ELR (cell line): ENCODE results near the gene GPRC5A.

ENCODE experiments used
- DNase-seq: peaks from one replicate; pipeline ENCODE4 v3.0.0-alpha.2; 2015; ENCODE audit warnings: low read depth

The GPRC5A gene

GRCh38 chr12:12941450-12942350 is 50.3 kb downstream of the GPRC5A start:
- DNase-seq: no peak

- DNase-seq: no peak
Measured at GRCh38 chr12:12943586-12944260, 52.4 kb downstream of the GPRC5A start.

GRCh38 chr12:12945591-12945990 is 54.2 kb downstream of the GPRC5A start:
- DNase-seq: no peak

GRCh38 chr12:12946686-12947355 is 55.5 kb downstream of the GPRC5A start:
- no peak for DNase-seq

- no peak for DNase-seq
Measured at GRCh38 chr12:12947902-12948301, 56.5 kb downstream of the GPRC5A start.

- no peak for DNase-seq
Measured at GRCh38 chr12:12951504-12951903, 60.1 kb downstream of the GPRC5A start.

GRCh38 chr12:12952036-12952435 is 60.7 kb downstream of the GPRC5A start, which contains the start of gene GPRC5D:
Gene GPRC5D, minus strand, starts transcription at chr12:12952170. Its CDS starts 1,786 bp downstream, at chr12:12950384.
- no peak for DNase-seq

- no peak for DNase-seq
Measured at GRCh38 chr12:12954356-12954755, 63.0 kb downstream of the GPRC5A start.

- no peak for DNase-seq
Measured at GRCh38 chr12:12954878-12955625, 63.7 kb downstream of the GPRC5A start.

- no peak for DNase-seq
Measured at GRCh38 chr12:12958886-12959285, 67.5 kb downstream of the GPRC5A start.

GRCh38 chr12:12960639-12961209 is 69.4 kb downstream of the GPRC5A start:
- no peak for DNase-seq

- no peak for DNase-seq
Measured at GRCh38 chr12:12964255-12964654, 72.9 kb downstream of the GPRC5A start.

GRCh38 chr12:12965836-12966235 is 74.5 kb downstream of the GPRC5A start:
- DNase-seq: no peak
